Endothelial cell of umbilical vein (primary cell): Measurements from ENCODE around the gene TRRAP. TPM values are rescaled to one million over a fixed set of nuclear protein-coding genes. Genes with fewer than 3 reads are reported as not detected.

Experiments
- BruUV-seq: library from RNA; stranded (reverse); fragments of 400-500 nt; replicated peaks from 2 replicates; lab custom pipeline; 2021; lab: Mats Ljungman, UMichigan
- CTCF ChIA-PET: fragments of 300-600, 350-600 bp; sonication (Branson Sonifier 250); formaldehyde crosslinking; loops from one replicate; lab custom pipeline; 2021; ENCODE audit warnings: antibody characterized with exemption, inconsistent platforms; lab: Charles Lee
- POLR2A ChIA-PET: fragments of 300-600, 350-600 bp; sonication (Branson Sonifier 250); formaldehyde crosslinking; loops from one replicate; lab custom pipeline; 2021; ENCODE audit warnings: antibody characterized with exemption, inconsistent platforms; lab: Charles Lee
- DNase-seq: peaks from one replicate; pipeline ENCODE4 v3.0.0-alpha.2; 2011; ENCODE audit warnings: low read depth, low spot score
- FAIRE-seq: peaks from 2 replicates; lab custom pipeline; 2011; peaks lifted over from hg19 to GRCh38; lab: Jason Lieb, UNC
- H2AFZ ChIP-seq: 2 replicates; pipeline ENCODE4 v1.6.0; 2012; ENCODE audit warnings: low read depth, low read length, control low read depth, inconsistent platforms
- H3K27ac ChIP-seq: 2 replicates; pipeline ENCODE4 v1.5.1; 2011; ENCODE audit warnings: low read depth, mild to moderate bottlenecking, control low read depth, low read length, moderate library complexity; ENCODE audit not compliant: insufficient read depth
- H3K27me3 ChIP-seq, 2 experiments: 2 replicates each; pipeline versions ENCODE4 v1.6.0 to v1.6.1; 2011; ENCODE audit warnings: low read length in 2 of 2, mixed read lengths in 1 of 2; ENCODE audit not compliant: control insufficient read depth in 2 of 2, insufficient read depth in 2 of 2
- H3K36me3 ChIP-seq, 2 experiments: 2 replicates in 1 of 2; 3 replicates in 1 of 2; pipeline ENCODE4 v1.5.1; 2011; ENCODE audit warnings: low read length in 2 of 2, mild to moderate bottlenecking in 1 of 2, moderate library complexity in 1 of 2; ENCODE audit not compliant: control insufficient read depth in 2 of 2, insufficient read depth in 2 of 2; ENCODE audit errors: extremely low read depth in 1 of 2
- H3K4me1 ChIP-seq: 3 replicates; pipeline ENCODE4 v1.5.1; 2011; ENCODE audit warnings: mild to moderate bottlenecking, low read length; ENCODE audit not compliant: control insufficient read depth, insufficient read depth; ENCODE audit errors: extremely low read depth
- H3K4me2 ChIP-seq: 2 replicates; pipeline ENCODE4 v1.6.1; 2011; ENCODE audit warnings: low read length, control low read depth, mixed read lengths; ENCODE audit not compliant: insufficient read depth
- H3K4me3 ChIP-seq, 3 experiments: fragments of 200-600 bp in 1 of 3; sonication (generic), shearing (Covaris generic) in 1 of 3; replicated peaks in 1 of 3; 2 replicates each; pipeline ENCODE4 v1.5.1; 2011 to 2016; ENCODE audit warnings: control low read depth in 3 of 3, low read length in 3 of 3, mild to moderate bottlenecking in 2 of 3, inconsistent platforms in 1 of 3, low read depth in 1 of 3, moderate library complexity in 1 of 3; ENCODE audit not compliant: insufficient read depth in 1 of 3
- H3K79me2 ChIP-seq: 2 replicates; pipeline ENCODE4 v1.6.0; 2012; ENCODE audit warnings: low read length, inconsistent platforms; ENCODE audit not compliant: control insufficient read depth, insufficient read depth
- H3K9ac ChIP-seq: replicated peaks from 2 replicates; pipeline ENCODE3; 2011; ENCODE audit warnings: low read length, control low read depth; ENCODE audit not compliant: insufficient read depth; ENCODE audit errors: extremely low read depth
- H3K9me1 ChIP-seq: replicated peaks from 3 replicates; pipeline ENCODE4 v1.6.0; 2011; ENCODE audit warnings: mild to moderate bottlenecking, low read length; ENCODE audit not compliant: control insufficient read depth, insufficient read depth; ENCODE audit errors: extremely low read depth
- H3K9me3 ChIP-seq: replicated peaks from 2 replicates; pipeline ENCODE4 v1.5.1; 2012; ENCODE audit warnings: low read length, inconsistent platforms; ENCODE audit not compliant: control insufficient read depth, insufficient read depth
- H4K20me1 ChIP-seq: replicated peaks from 2 replicates; pipeline ENCODE3; 2011; ENCODE audit warnings: mild to moderate bottlenecking, low read length; ENCODE audit not compliant: control insufficient read depth, insufficient read depth; ENCODE audit errors: extremely low read depth
- CTCF ChIP-seq, 2 donors: IDR thresholded peaks; 1 replicate in 1 of 2; 2 replicates in 1 of 2; pipeline ENCODE4 v1.5.1; 2011; ENCODE audit warnings: low read length in 2 of 2, mild to moderate bottlenecking in 2 of 2, moderate library complexity in 2 of 2, control low read depth in 1 of 2, inconsistent platforms in 1 of 2, low read depth in 1 of 2; ENCODE audit not compliant: insufficient read depth in 1 of 2; ENCODE audit errors: extremely low read depth in 1 of 2
- EZH2 ChIP-seq: IDR thresholded peaks from 2 replicates; pipeline ENCODE4 v1.6.1; 2012; ENCODE audit warnings: borderline replicate concordance, low read depth, mild to moderate bottlenecking, moderate library complexity, low read length, inconsistent platforms; ENCODE audit not compliant: severe bottlenecking
- FOS ChIP-seq: IDR thresholded peaks from 2 replicates; pipeline ENCODE4 v1.6.1; 2011; ENCODE audit warnings: mild to moderate bottlenecking, low read length, moderate library complexity, borderline replicate concordance; ENCODE audit not compliant: insufficient read depth
- dilution Hi-C: fragments of 300-500 bp; cut with MboI; formaldehyde crosslinking; loops from one replicate; pipeline ENCODE4 v1.15.0; 2019; ENCODE audit warnings: low sequenced_read_pairs; ENCODE audit not compliant: extremely low pct_ligation_motif_present
- intact Hi-C: fragments of 100-400 bp; cut with micrococcal nuclease; formaldehyde crosslinking; loops from one replicate; pipeline ENCODE4 v1.10.0; 2022
- polyA plus RNA-seq, 4 experiments: library from polyadenylated mRNA; depleted of rRNA in 3 of 4; stranded (reverse) in 3 of 4; unstranded in 1 of 4; fragments of >200 nt; gene quantifications; 2 replicates each; pipeline versions ENCODE4 v1.2.1 to v1.2.3, GENCODE V29; 2011 to 2012; ENCODE audit warnings: missing spikeins in 1 of 4
- total RNA-seq: library from RNA; stranded (reverse); gene quantifications from 2 replicates; pipeline ENCODE4 v1.2.3, GENCODE V29; 2021

The TRRAP gene
- total and polyA plus RNA-seq, 2 donors (not counting 3 experiments of a cell fraction or from before 2014, with no cell fraction given): 21.8 to 45.8 TPM

GRCh38 chr7:98993024-98993897 lies 114.9 kb downstream of the TRRAP start:
- Histone ChIP-seq H3K27ac (no peak overlapping the region), H2AFZ (no peak overlapping the region), H3K36me3 (peaks cover 15 to 62% of the 10 kb centered on the region in 2 experiments), H3K4me1 (no peaks in the 10 kb centered on the region), H3K9me1 (no peaks in the 10 kb centered on the region), H3K4me3 (no peak overlapping the region), H3K27me3 (no peaks in the 10 kb centered on the region), H3K9me3 (no peaks in the 10 kb centered on the region), H3K79me2 (no peaks in the 10 kb centered on the region), H3K9ac (no peak overlapping the region), H4K20me1 (no peaks in the 10 kb centered on the region), H3K4me2 (no peak overlapping the region)
- no TSS peak for BruUV-seq
- FAIRE-seq: no peak
- intact Hi-C loops (no loop called here), dilution Hi-C loops (no loop called here)
- POLR2A ChIA-PET: no interaction called here
- CTCF ChIA-PET: interaction anchor here (1.0 kb wide), 1 partner anchor 8 kb away, joined by 3 read pairs; no protein-coding TSS in a partner anchor
- no peak for TF ChIP-seq FOS
- peak in 1 of 2 donors; percentile 7 for TF ChIP-seq CTCF (IDR thresholded peaks at IDR 0.05; ENCODE audit: extremely low read depth in 1 of 2, insufficient read depth in 1 of 2, low read depth in 1 of 2, low read length in 2 of 2)
- no peak for TF ChIP-seq EZH2
- no peak for DNase-seq
